Omental fat pad (tissue), 4 donors: Measurements from ENCODE around the gene DOCK9. TPM values are rescaled to one million over a fixed set of nuclear protein-coding genes. Genes with fewer than 3 reads are reported as not detected.
"Not testable (repeated sequence)": the region's sequence is repeated elsewhere in the genome, so short reads cannot be mapped to it uniquely, and the experiment has no call there.

ENCODE experiments used
- ATAC-seq: fragments of 150-250 bp; one replicate; pipeline ENCODE4 v1.9.1; 2016; ENCODE audit warnings: mild to moderate bottlenecking, moderate library complexity; ENCODE audit not compliant: low FRiP score
- DNase-seq: peaks from one replicate; pipeline ENCODE4 v3.0.0-alpha.2; 2019; ENCODE audit warnings: low spot score
- CTCF ChIP-seq, 3 donors: fragments of 450-650 bp; IDR thresholded peaks; one replicate each; pipeline ENCODE4 v1.5.1; 2016 to 2017; ENCODE audit warnings: antibody characterized with exemption in 3 of 3, mild to moderate bottlenecking in 3 of 3, moderate library complexity in 2 of 3
- total RNA-seq, 4 donors: library from RNA; depleted of rRNA; stranded (reverse); fragments of >200 nt; gene quantifications; one replicate each; pipeline ENCODE4 v1.1.0, GENCODE V29; 2016

DOCK9 gene
- total RNA-seq, 4 donors from 2014 or later = 94.4 to 364 (median 145) TPM

GRCh38 chr13:98819382-98820010 lies 158.4 kb downstream of the DOCK9 start:
- DNase-seq (no peak), ATAC-seq (no peak)
- no peak for TF ChIP-seq CTCF (IDR thresholded peaks at IDR 0.05)

- DNase-seq (no peak), ATAC-seq (no peak)
- no peak for TF ChIP-seq CTCF (IDR thresholded peaks at IDR 0.05)
Measured at GRCh38 chr13:98816406-98816805, 161.5 kb downstream of the DOCK9 start.

- DNase-seq = no peak
- no peak for ATAC-seq
- TF ChIP-seq CTCF (IDR thresholded peaks at IDR 0.05) = no peak
Measured at GRCh38 chr13:98813993-98814392, 163.9 kb downstream of the DOCK9 start.

- ATAC-seq, DNase-seq: not testable (repeated sequence)
Measured at GRCh38 chr13:98812186-98812790, 165.6 kb downstream of the DOCK9 start.

GRCh38 chr13:98810746-98811145 lies 167.1 kb downstream of the DOCK9 start:
- no peak for TF ChIP-seq CTCF (IDR thresholded peaks at IDR 0.05)
- ATAC-seq (no peak), DNase-seq (no peak)

- no peak for ATAC-seq
- TF ChIP-seq CTCF (IDR thresholded peaks at IDR 0.05) = no peak
- no peak for DNase-seq
Measured at GRCh38 chr13:98809345-98809777, 168.5 kb downstream of the DOCK9 start.

GRCh38 chr13:98807774-98808173 lies 170.1 kb downstream of the DOCK9 start:
- DNase-seq (no peak), ATAC-seq (no peak)
- TF ChIP-seq CTCF (IDR thresholded peaks at IDR 0.05) = no peak
